Left lung (tissue), 10 donors: Measurements from ENCODE around the gene RNF19B. TPM values are rescaled to one million over a fixed set of nuclear protein-coding genes. Genes with fewer than 3 reads are reported as not detected.

Experiments used
- ATAC-seq: fragments of 200-7000 bp; cut with Tn5 transposase; one replicate; pipeline ENCODE4 v1.9.1; 2020; ENCODE audit warnings: moderate library complexity
- DNase-seq, 4 donors: peaks; one replicate each; pipeline ENCODE4 v3.0.0-alpha.2; 2013 to 2020
- H3K27ac ChIP-seq, 2 donors: fragments of 200-600 bp; sonication (generic) in 1 of 2; one replicate each; pipeline versions ENCODE4 v1.5.0 to v1.8.0; 2020 to 2021
- H3K27me3 ChIP-seq, 2 donors: fragments of 200-600 bp; sonication (generic) in 1 of 2; one replicate each; pipeline versions ENCODE4 v1.5.0 to v1.8.0; 2020 to 2021
- H3K36me3 ChIP-seq, 2 donors: fragments of 200-600 bp; sonication (generic) in 1 of 2; one replicate each; pipeline versions ENCODE4 v1.5.0 to v1.8.0; 2020 to 2021
- H3K4me1 ChIP-seq, 2 donors: fragments of 200-600 bp; one replicate each; pipeline ENCODE4 v1.8.0; 2021
- H3K4me3 ChIP-seq, 2 donors: fragments of 200-600 bp; sonication (generic) in 1 of 2; one replicate each; pipeline versions ENCODE4 v1.5.0 to v1.8.0; 2020 to 2021; ENCODE audit warnings: mild to moderate bottlenecking in 1 of 2
- H3K9me3 ChIP-seq, 2 donors: fragments of 200-600 bp; sonication (generic) in 1 of 2; one replicate each; pipeline versions ENCODE4 v1.5.0 to v1.8.0; 2020 to 2021
- intact Hi-C, 2 donors: fragments of 100-400 bp; cut with DNase I; formaldehyde crosslinking; loops; one replicate each; pipeline versions ENCODE4 v1.11.2 to v1.14.2; 2022
- polyA plus RNA-seq, 6 donors: library from polyadenylated mRNA; unstranded; fragments of 120-200 nt; gene quantifications; one replicate each; pipeline ENCODE4 v1.2.1, GENCODE V29; 2013; ENCODE audit not compliant: insufficient read length in 6 of 6
- total RNA-seq, 2 donors: library from RNA; stranded (reverse); fragmentation: NEBNext Ultra II Directional; extraction: Animal tissue kit (Norgen Biotek cat#: 25700); gene quantifications; one replicate each; pipeline ENCODE4 v1.2.1, GENCODE V29; 2021
- TF ChIP-seq, protein P1 (sequence below), 2 donors: fragments of 200-600 bp; sonication (generic) in 1 of 2; IDR thresholded peaks; one replicate each; pipeline versions ENCODE4 v1.5.0 to v1.8.0; 2021; ENCODE audit warnings: antibody characterized with exemption in 2 of 2
- donor health status: DM: no; HTN: yes; CAD: no.
- donor health status: DM: no; HTN: no; CAD: no.

RNF19B gene
- total and polyA plus RNA-seq, 8 donors = 11.8 to 46.0 (median 12.9) TPM

- intact Hi-C loops = no loop called here
- H3K27ac ChIP-seq = no peak overlapping the region
- H3K9me3 ChIP-seq = no peaks in the 10 kb centered on the region
- TF ChIP-seq, protein P1, sequence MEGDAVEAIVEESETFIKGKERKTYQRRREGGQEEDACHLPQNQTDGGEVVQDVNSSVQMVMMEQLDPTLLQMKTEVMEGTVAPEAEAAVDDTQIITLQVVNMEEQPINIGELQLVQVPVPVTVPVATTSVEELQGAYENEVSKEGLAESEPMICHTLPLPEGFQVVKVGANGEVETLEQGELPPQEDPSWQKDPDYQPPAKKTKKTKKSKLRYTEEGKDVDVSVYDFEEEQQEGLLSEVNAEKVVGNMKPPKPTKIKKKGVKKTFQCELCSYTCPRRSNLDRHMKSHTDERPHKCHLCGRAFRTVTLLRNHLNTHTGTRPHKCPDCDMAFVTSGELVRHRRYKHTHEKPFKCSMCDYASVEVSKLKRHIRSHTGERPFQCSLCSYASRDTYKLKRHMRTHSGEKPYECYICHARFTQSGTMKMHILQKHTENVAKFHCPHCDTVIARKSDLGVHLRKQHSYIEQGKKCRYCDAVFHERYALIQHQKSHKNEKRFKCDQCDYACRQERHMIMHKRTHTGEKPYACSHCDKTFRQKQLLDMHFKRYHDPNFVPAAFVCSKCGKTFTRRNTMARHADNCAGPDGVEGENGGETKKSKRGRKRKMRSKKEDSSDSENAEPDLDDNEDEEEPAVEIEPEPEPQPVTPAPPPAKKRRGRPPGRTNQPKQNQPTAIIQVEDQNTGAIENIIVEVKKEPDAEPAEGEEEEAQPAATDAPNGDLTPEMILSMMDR (IDR thresholded peaks at IDR 0.05) = no peak
- no peak for DNase-seq
- no peak overlapping the region for H3K4me3 ChIP-seq
- no peaks in the 10 kb centered on the region for H3K36me3 ChIP-seq
- peaks cover 5 to 6% of the 10 kb centered on the region in 2 donors for H3K4me1 ChIP-seq
- ATAC-seq = no peak
- H3K27me3 ChIP-seq = peaks cover 0 to 83% of the 10 kb centered on the region in 2 donors
Observed at GRCh38 chr1:32919811-32920733, 44.5 kb downstream of the RNF19B start.

- H3K36me3 ChIP-seq = no peaks in the 10 kb centered on the region
- TF ChIP-seq, protein P1 (IDR thresholded peaks at IDR 0.05) = no peak
- no peak overlapping the region for H3K27ac ChIP-seq
- no peaks in the 10 kb centered on the region for H3K9me3 ChIP-seq
- H3K27me3 ChIP-seq = peaks cover 0 to 64% of the 10 kb centered on the region in 2 donors
- DNase-seq (no peak), ATAC-seq (no peak)
- intact Hi-C loops = no loop called here
- no peak overlapping the region for H3K4me3 ChIP-seq
- H3K4me1 ChIP-seq = no peaks in the 10 kb centered on the region
Observed at GRCh38 chr1:32918179-32918578, 46.4 kb downstream of the RNF19B start.

DNA sequence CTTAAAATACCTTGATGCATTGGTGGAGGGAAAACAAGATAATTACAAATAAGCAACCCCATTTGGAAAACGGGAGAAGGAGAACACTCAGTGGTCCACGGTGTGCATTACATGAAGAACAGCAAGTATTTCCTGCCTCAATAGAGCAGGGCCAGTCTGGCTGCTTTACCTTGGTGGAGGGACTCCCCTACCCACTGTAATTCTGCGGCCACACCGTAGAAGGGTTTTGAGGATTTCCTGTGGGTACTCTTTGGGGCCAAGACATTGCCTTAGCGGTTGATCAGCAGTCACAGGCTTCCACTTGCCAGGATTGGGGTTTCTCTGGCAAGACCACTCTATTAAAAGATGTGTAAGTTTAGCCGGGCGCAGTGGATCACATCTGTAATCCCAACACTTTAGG lies 47.1 kb downstream of the RNF19B start:
- no peaks in the 10 kb centered on the region for H3K36me3 ChIP-seq
- DNase-seq = no peak
- ATAC-seq = no peak
- no peaks in the 10 kb centered on the region for H3K4me1 ChIP-seq
- H3K27me3 ChIP-seq = peaks cover 0 to 58% of the 10 kb centered on the region in 2 donors
- H3K9me3 ChIP-seq = no peaks in the 10 kb centered on the region
- no peak overlapping the region for H3K27ac ChIP-seq
- TF ChIP-seq, protein P1 (IDR thresholded peaks at IDR 0.05) = no peak
- H3K4me3 ChIP-seq = no peak overlapping the region
- intact Hi-C loops = no loop called here

GRCh38 chr1:32915766-32916706 lies 48.6 kb downstream of the RNF19B start:
- Histone ChIP-seq H3K27me3 (peaks cover 0 to 43% of the 10 kb centered on the region in 2 donors), H3K4me3 (no peak overlapping the region), H3K36me3 (no peaks in the 10 kb centered on the region), H3K27ac (no peak overlapping the region), H3K4me1 (no peaks in the 10 kb centered on the region), H3K9me3 (no peaks in the 10 kb centered on the region)
- TF ChIP-seq, protein P1 (IDR thresholded peaks at IDR 0.05) = no peak
- ATAC-seq = no peak
- intact Hi-C loops = no loop called here
- DNase-seq = no peak

GRCh38 chr1:32910319-32910718 lies 54.3 kb downstream of the RNF19B start:
- ATAC-seq = no peak
- no peaks in the 10 kb centered on the region for H3K4me1 ChIP-seq
- no peaks in the 10 kb centered on the region for H3K9me3 ChIP-seq
- TF ChIP-seq, protein P1 (IDR thresholded peaks at IDR 0.05) = no peak
- DNase-seq = no peak
- peaks cover 0 to 16% of the 10 kb centered on the region in 2 donors for H3K27me3 ChIP-seq
- intact Hi-C loops = no loop called here
- H3K27ac ChIP-seq = no peak overlapping the region
- no peaks in the 10 kb centered on the region for H3K36me3 ChIP-seq
- H3K4me3 ChIP-seq = no peak overlapping the region
